Gastroesophageal sphincter (tissue), 4 donors: ENCODE measurements around the gene GSK3A. TPM values are rescaled to one million over a fixed set of nuclear protein-coding genes. Genes with fewer than 3 reads are reported as not detected.

Source experiments
- ATAC-seq: fragments of 150-250 bp; one replicate; pipeline ENCODE4 v1.9.1; 2016; ENCODE audit warnings: mild to moderate bottlenecking, moderate library complexity
- H3K27ac ChIP-seq, 4 donors: fragments of 200-600 bp; sonication (generic) in 3 of 4; 1 replicate in 3 of 4; 2 replicates in 1 of 4; pipeline ENCODE4 v1.5.1; 2016 to 2019
- H3K27me3 ChIP-seq: fragments of 200-600 bp; sonication (generic); one replicate; pipeline ENCODE4 v1.5.1; 2019
- H3K36me3 ChIP-seq, 2 donors: fragments of 200-600 bp; sonication (generic); one replicate each; pipeline ENCODE4 v1.5.1; 2019; ENCODE audit warnings: control low read depth in 1 of 2
- H3K4me1 ChIP-seq, 3 donors: fragments of 200-600 bp; sonication (generic); 1 replicate in 2 of 3; 2 replicates in 1 of 3; pipeline ENCODE4 v1.5.1; 2016 to 2019; ENCODE audit warnings: control low read depth in 2 of 3
- H3K4me3 ChIP-seq, 2 donors: fragments of 200-600 bp; sonication (generic); one replicate each; pipeline ENCODE4 v1.5.1; 2019; ENCODE audit warnings: mild to moderate bottlenecking in 1 of 2, moderate library complexity in 1 of 2
- H3K9me3 ChIP-seq, 3 donors: fragments of 200-600 bp; sonication (generic); one replicate each; pipeline ENCODE4 v1.5.1; 2017 to 2019; ENCODE audit warnings: control low read depth in 2 of 3
- EP300 ChIP-seq: sonication (generic); formaldehyde crosslinking; IDR thresholded peaks from one replicate; pipeline ENCODE4 v1.6.1; 2017; ENCODE audit warnings: antibody characterized with exemption, mild to moderate bottlenecking
- POLR2A ChIP-seq, 2 donors: fragments of 450-650 bp; IDR thresholded peaks; one replicate each; pipeline ENCODE4 v1.6.1; 2017; ENCODE audit warnings: antibody characterized with exemption in 2 of 2, mild to moderate bottlenecking in 2 of 2, moderate library complexity in 1 of 2
- POLR2AphosphoS5 ChIP-seq: sonication (generic); formaldehyde crosslinking; IDR thresholded peaks from one replicate; pipeline ENCODE4 v1.6.1; 2017; ENCODE audit warnings: antibody characterized with exemption
- WGBS, 2 donors: methylation state at CpG; one replicate each; pipeline ENCODE4 v1.1.5; 2018; ENCODE audit warnings: low coverage in 1 of 2; 5-methylcytosine and 5-hydroxymethylcytosine counted together
- total RNA-seq, 4 donors: library from RNA; depleted of rRNA; stranded (reverse); fragments of >200 nt; gene quantifications; one replicate each; pipeline ENCODE4 v1.1.0, GENCODE V29; 2016
- TF ChIP-seq, protein P1 (sequence below), 4 experiments: fragments of 200-600 bp in 2 of 4; fragments of 450-650 bp in 2 of 4; sonication (generic) in 1 of 4; IDR thresholded peaks; one replicate each; pipeline ENCODE4 v1.5.1; 2017 to 2019; ENCODE audit warnings: antibody characterized with exemption in 4 of 4, mild to moderate bottlenecking in 2 of 4, moderate library complexity in 2 of 4

The GSK3A gene
- total RNA-seq, 4 donors from 2014 or later: 30.8 to 51.0 (median 35.1) TPM

- TF ChIP-seq EP300 (no peak), POLR2A (IDR thresholded peaks at IDR 0.05) (no peak), POLR2AphosphoS5 (no peak)
- TF ChIP-seq, protein P1, sequence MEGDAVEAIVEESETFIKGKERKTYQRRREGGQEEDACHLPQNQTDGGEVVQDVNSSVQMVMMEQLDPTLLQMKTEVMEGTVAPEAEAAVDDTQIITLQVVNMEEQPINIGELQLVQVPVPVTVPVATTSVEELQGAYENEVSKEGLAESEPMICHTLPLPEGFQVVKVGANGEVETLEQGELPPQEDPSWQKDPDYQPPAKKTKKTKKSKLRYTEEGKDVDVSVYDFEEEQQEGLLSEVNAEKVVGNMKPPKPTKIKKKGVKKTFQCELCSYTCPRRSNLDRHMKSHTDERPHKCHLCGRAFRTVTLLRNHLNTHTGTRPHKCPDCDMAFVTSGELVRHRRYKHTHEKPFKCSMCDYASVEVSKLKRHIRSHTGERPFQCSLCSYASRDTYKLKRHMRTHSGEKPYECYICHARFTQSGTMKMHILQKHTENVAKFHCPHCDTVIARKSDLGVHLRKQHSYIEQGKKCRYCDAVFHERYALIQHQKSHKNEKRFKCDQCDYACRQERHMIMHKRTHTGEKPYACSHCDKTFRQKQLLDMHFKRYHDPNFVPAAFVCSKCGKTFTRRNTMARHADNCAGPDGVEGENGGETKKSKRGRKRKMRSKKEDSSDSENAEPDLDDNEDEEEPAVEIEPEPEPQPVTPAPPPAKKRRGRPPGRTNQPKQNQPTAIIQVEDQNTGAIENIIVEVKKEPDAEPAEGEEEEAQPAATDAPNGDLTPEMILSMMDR (IDR thresholded peaks at IDR 0.05): no peak
- Histone ChIP-seq H3K9me3 (no peaks in the 10 kb centered on the region), H3K4me1 (no peaks in the 10 kb centered on the region), H3K27me3 (no peaks in the 10 kb centered on the region), H3K27ac (no peak overlapping the region), H3K4me3 (no peak overlapping the region), H3K36me3 (no peaks in the 10 kb centered on the region)
- ATAC-seq: no peak
- WGBS, 2 donors: 51 to 69% methylated on average over 3 of the region's 3 CpGs
Observed at GRCh38 chr19:42189133-42189532, 53.3 kb downstream of the GSK3A start.

GRCh38 chr19:42188665-42189064 is 53.7 kb downstream of the GSK3A start:
- Histone ChIP-seq H3K9me3 (no peaks in the 10 kb centered on the region), H3K27me3 (peaks cover 2% of the 10 kb centered on the region), H3K4me3 (no peak overlapping the region), H3K36me3 (no peaks in the 10 kb centered on the region), H3K27ac (no peak overlapping the region), H3K4me1 (no peaks in the 10 kb centered on the region)
- 33 to 100% methylated on average over 1 of the region's 1 CpG for WGBS, 2 donors
- no peak for ATAC-seq
- TF ChIP-seq POLR2A (IDR thresholded peaks at IDR 0.05) (no peak), EP300 (no peak), POLR2AphosphoS5 (no peak)
- TF ChIP-seq, protein P1 (IDR thresholded peaks at IDR 0.05): no peak

DNA sequence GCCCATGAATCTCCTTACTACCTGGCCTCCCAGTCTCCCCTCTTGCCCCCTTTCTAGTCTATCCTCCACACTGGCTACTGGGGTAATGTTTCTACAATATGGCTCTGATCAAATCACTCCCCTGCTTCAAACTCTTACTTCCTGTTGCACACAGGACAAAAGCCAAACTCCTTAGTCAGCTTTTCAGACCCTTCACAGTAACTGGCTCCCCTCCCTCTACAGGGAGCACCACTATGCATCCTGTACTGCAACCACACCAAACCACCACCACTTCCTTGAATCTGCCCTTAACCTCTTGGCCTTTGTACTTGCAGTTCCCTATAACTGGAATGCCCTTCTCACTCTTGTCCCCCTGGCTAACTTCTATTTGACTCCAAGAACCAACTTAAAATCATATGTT is 57.1 kb downstream of the GSK3A start:
- TF ChIP-seq EP300 (no peak), POLR2AphosphoS5 (no peak), POLR2A (IDR thresholded peaks at IDR 0.05) (no peak)
- TF ChIP-seq, protein P1 (IDR thresholded peaks at IDR 0.05): no peak
- Histone ChIP-seq H3K27ac (no peak overlapping the region), H3K4me1 (no peaks in the 10 kb centered on the region), H3K9me3 (no peaks in the 10 kb centered on the region), H3K4me3 (no peak overlapping the region), H3K36me3 (no peaks in the 10 kb centered on the region), H3K27me3 (peaks cover 36% of the 10 kb centered on the region)
- ATAC-seq: peak; percentile 36

DNA sequence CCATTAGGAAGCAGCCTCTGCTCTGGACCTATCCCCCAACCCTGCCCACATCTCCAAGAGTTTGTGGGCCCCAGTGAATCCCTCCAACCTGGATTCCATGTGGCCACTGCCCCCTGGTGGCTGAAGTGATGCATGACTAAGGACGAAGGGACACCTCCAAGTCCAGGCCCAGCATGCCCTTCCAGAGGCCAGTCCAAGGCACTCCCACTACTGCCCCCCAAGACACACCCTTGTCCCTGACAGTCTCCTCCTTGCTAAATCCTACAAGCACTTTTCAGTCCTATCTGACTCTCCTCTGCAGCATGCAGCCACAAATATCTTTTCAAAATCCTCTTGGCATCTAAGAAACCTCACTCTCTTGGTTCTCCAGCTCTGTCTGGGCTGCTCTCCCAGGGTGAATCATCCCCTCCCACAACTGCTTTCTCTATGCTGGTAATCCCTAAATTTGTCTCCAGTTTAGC is 58.0 kb downstream of the GSK3A start:
- Histone ChIP-seq H3K27me3 (peaks cover 44% of the 10 kb centered on the region), H3K4me1 (no peaks in the 10 kb centered on the region), H3K9me3 (no peaks in the 10 kb centered on the region), H3K4me3 (no peak overlapping the region), H3K27ac (no peak overlapping the region), H3K36me3 (no peaks in the 10 kb centered on the region)
- no CpG with 5 or more reads among the region's 1 CpG for WGBS, 2 donors
- no peak for TF ChIP-seq EP300
- no peak for TF ChIP-seq POLR2AphosphoS5
- TF ChIP-seq, protein P1 (IDR thresholded peaks at IDR 0.05): peak; percentile 76 to 92 (median 82)
- TF ChIP-seq POLR2A (IDR thresholded peaks at IDR 0.05): no peak
- peak; percentile 80 for ATAC-seq

Other genes starting within 250 kb of the GSK3A start
- gene ATP1A3, start 248.4 kb downstream of the GSK3A start, total RNA-seq: 1 to 10 TPM in 2 of 4 donors, under 1 TPM in 1, not detected in 1; 0.81 to 2.6 (median 1.1) TPM
- gene GRIK5, start 172.4 kb downstream of the GSK3A start, total RNA-seq: 10 to 100 TPM in 3 of 4 donors, 1 to 10 TPM in 1; 7.0 to 23.4 (median 12.3) TPM
- 10 to 100 TPM; 14.4 to 25.3 (median 17.1) TPM for gene ZNF574, start 166.4 kb downstream of the GSK3A start, total RNA-seq
- 1 to 10 TPM in 3 of 4 donors, under 1 TPM in 1; 0.93 to 1.8 (median 1.5) TPM for gene POU2F2, start 110.2 kb downstream of the GSK3A start, total RNA-seq
- 10 to 100 TPM; 31.1 to 39.3 (median 33.4) TPM for gene DEDD2, start 24.9 kb downstream of the GSK3A start, total RNA-seq
- gene ZNF526, start 22.3 kb downstream of the GSK3A start, total RNA-seq: 10 to 100 TPM in 1 of 4 donors, 1 to 10 TPM in 3; 4.6 to 10.4 (median 7.8) TPM
- gene ERF, start 12.5 kb upstream of the GSK3A start, total RNA-seq: 10 to 100 TPM; 28.4 to 46.4 (median 39.9) TPM
- 10 to 100 TPM; 31.4 to 69.4 (median 49.0) TPM for gene CIC, start 26.6 kb upstream of the GSK3A start, total RNA-seq
- under 1 TPM in 1 of 4 donors, not detected in 3; 0.93 TPM for gene PRR19, start 59.5 kb upstream of the GSK3A start, total RNA-seq
- gene PAFAH1B3, start 60.0 kb upstream of the GSK3A start, total RNA-seq: 10 to 100 TPM in 1 of 4 donors, 1 to 10 TPM in 2, under 1 TPM in 1; 0.93 to 13.6 (median 5.8) TPM
- under 1 TPM in 1 of 4 donors, not detected in 3; 0.27 TPM for gene TMEM145, start 70.7 kb upstream of the GSK3A start, total RNA-seq
- 10 to 100 TPM; 13.9 to 44.4 (median 18.1) TPM for gene MEGF8, start 83.0 kb upstream of the GSK3A start, total RNA-seq
- 10 to 100 TPM in 1 of 4 donors, 1 to 10 TPM in 1, not detected in 2; 1.7 to 17.5 TPM for gene CNFN, start 147.7 kb upstream of the GSK3A start, total RNA-seq
- 10 to 100 TPM in 1 of 4 donors, 1 to 10 TPM in 3; 3.4 to 15.3 (median 6.6) TPM for gene LIPE, start 184.8 kb upstream of the GSK3A start, total RNA-seq
- gene CXCL17, start 200.3 kb upstream of the GSK3A start, total RNA-seq: 1 to 10 TPM in 1 of 4 donors, not detected in 3; 6.5 TPM